HepG2 (cell line): ENCODE measurements around the gene SNX7. TPM values are rescaled to one million over a fixed set of nuclear protein-coding genes. Genes with fewer than 3 reads are reported as not detected.
A peak's percentile ranks its signal among the peaks of the same experiment; 100 is the strongest.

Source experiments
- ARID2 ChIP-seq: sonication (generic); formaldehyde crosslinking; IDR thresholded peaks from 2 replicates; pipeline ENCODE4 v1.8.1; 2022; ENCODE audit warnings: mild to moderate bottlenecking, missing genetic modification reagents, borderline replicate concordance
- CBX1 ChIP-seq: IDR thresholded peaks from one replicate; pipeline ENCODE4 v1.6.1; 2016; ENCODE audit warnings: antibody characterized with exemption, low read depth
- KLF15 ChIP-seq: sonication (generic); formaldehyde crosslinking; IDR thresholded peaks from 2 replicates; pipeline ENCODE4 v1.8.1; 2023; ENCODE audit warnings: borderline replicate concordance, mild to moderate bottlenecking, inconsistent platforms, missing genetic modification reagents, mixed read lengths
- PHF20 ChIP-seq: sonication (generic); formaldehyde crosslinking; IDR thresholded peaks from 2 replicates; pipeline ENCODE4 v1.5.0; 2020; ENCODE audit warnings: mild to moderate bottlenecking, missing genetic modification reagents
- RAD21 ChIP-seq: fragments of 450-650 bp; formaldehyde crosslinking; IDR thresholded peaks from 2 replicates; pipeline ENCODE4 v1.5.0; 2020; ENCODE audit warnings: mild to moderate bottlenecking
- TEAD3 ChIP-seq: optimal IDR thresholded peaks from 2 replicates; pipeline ENCODE3; 2016; ENCODE audit warnings: borderline replicate concordance
- ZNF101 ChIP-seq: sonication (generic); formaldehyde crosslinking; IDR thresholded peaks from 2 replicates; pipeline ENCODE4 v1.4.0; 2020; ENCODE audit warnings: mild to moderate bottlenecking, low read depth, missing genetic modification reagents, borderline replicate concordance
- ZNF501 ChIP-seq: sonication (generic); formaldehyde crosslinking; IDR thresholded peaks from 2 replicates; pipeline ENCODE4 v1.5.1; 2020; ENCODE audit warnings: mild to moderate bottlenecking, moderate library complexity, missing genetic modification reagents
- polyA plus RNA-seq, 8 experiments: library from polyadenylated mRNA; depleted of rRNA in 3 of 8; stranded (reverse) in 7 of 8; unstranded in 1 of 8; fragments of >200 nt; fragmentation: Illumina TruSeq in 4 of 8; extraction: Trizol in 4 of 8; gene quantifications; 2 replicates each; pipeline versions ENCODE4 v1.2.1 to v1.2.3, GENCODE V29; 2011 to 2016; ENCODE audit warnings: low read depth in 4 of 8, missing spikeins in 1 of 8, mixed read lengths in 1 of 8; ENCODE audit not compliant: insufficient read depth in 1 of 8
- total RNA-seq, 5 experiments: library from RNA; depleted of rRNA; stranded (reverse); fragments of >200 nt; fragmentation: Illumina TruSeq; extraction: Trizol; gene quantifications; 2 replicates each; pipeline ENCODE4 v1.2.3, GENCODE V29; 2016; ENCODE audit warnings: low read depth in 1 of 5
- TF ChIP-seq, protein P1 (sequence below): sonication (generic); formaldehyde crosslinking; IDR thresholded peaks from 2 replicates; pipeline ENCODE4 v1.5.0; 2020; ENCODE audit warnings: mild to moderate bottlenecking, missing genetic modification reagents, borderline replicate concordance
- TF ChIP-seq, protein P2 (sequence below): sonication (generic); formaldehyde crosslinking; IDR thresholded peaks from 2 replicates; pipeline ENCODE4 v1.5.0; 2020; ENCODE audit warnings: mild to moderate bottlenecking, missing genetic modification reagents
- TF ChIP-seq, protein P3 (sequence below): sonication (generic); formaldehyde crosslinking; IDR thresholded peaks from 2 replicates; pipeline ENCODE4 v1.5.0; 2020; ENCODE audit warnings: mild to moderate bottlenecking, missing genetic modification reagents, moderate library complexity
- TF ChIP-seq, protein P4 (sequence below): sonication (generic); formaldehyde crosslinking; IDR thresholded peaks from 2 replicates; pipeline ENCODE4 v1.4.0; 2020; ENCODE audit warnings: missing genetic modification reagents
- TF ChIP-seq, protein P5 (sequence below): sonication (generic); formaldehyde crosslinking; IDR thresholded peaks from 2 replicates; pipeline ENCODE4 v1.4.0; 2020; ENCODE audit warnings: mild to moderate bottlenecking, missing genetic modification reagents

SNX7 gene
- total and polyA plus RNA-seq, 2 of the 13 experiments (the other 11 are each of a cell fraction or from before 2014, with no cell fraction given): 14.3 to 33.5 TPM

DNA sequence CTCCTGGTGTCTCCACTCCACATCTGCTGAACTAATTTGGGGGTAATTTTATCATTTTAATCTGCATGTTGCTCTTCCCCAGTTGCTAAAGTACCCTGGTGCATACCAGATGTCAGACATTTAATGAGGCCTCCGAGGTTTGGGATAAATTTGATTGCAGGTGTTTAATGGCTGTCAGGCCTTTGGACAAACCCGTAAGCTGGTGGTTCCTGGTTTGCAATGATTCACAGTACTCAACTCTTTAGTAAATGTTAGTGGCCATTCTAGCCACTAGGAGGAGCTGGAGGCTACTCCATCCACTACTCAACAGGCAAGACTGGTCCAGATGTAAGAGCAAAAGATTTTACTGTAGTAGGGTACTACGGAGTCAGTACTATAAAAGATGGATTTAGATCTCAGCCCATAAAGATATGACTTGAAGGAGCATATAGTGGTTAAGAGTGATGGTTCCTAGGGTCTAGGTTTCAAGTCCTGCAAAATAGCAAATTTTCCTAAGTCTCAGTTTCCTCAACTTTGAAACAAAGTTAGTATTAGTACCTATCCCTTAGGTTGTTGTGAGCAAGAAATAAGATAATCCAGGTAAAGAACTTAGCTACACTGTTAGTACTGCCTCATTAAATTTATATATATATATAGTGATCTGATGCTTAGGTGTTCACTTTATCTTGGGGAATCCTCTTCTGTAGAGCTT lies 132.8 kb downstream of the SNX7 start (continued):
- TF ChIP-seq, protein P1, sequence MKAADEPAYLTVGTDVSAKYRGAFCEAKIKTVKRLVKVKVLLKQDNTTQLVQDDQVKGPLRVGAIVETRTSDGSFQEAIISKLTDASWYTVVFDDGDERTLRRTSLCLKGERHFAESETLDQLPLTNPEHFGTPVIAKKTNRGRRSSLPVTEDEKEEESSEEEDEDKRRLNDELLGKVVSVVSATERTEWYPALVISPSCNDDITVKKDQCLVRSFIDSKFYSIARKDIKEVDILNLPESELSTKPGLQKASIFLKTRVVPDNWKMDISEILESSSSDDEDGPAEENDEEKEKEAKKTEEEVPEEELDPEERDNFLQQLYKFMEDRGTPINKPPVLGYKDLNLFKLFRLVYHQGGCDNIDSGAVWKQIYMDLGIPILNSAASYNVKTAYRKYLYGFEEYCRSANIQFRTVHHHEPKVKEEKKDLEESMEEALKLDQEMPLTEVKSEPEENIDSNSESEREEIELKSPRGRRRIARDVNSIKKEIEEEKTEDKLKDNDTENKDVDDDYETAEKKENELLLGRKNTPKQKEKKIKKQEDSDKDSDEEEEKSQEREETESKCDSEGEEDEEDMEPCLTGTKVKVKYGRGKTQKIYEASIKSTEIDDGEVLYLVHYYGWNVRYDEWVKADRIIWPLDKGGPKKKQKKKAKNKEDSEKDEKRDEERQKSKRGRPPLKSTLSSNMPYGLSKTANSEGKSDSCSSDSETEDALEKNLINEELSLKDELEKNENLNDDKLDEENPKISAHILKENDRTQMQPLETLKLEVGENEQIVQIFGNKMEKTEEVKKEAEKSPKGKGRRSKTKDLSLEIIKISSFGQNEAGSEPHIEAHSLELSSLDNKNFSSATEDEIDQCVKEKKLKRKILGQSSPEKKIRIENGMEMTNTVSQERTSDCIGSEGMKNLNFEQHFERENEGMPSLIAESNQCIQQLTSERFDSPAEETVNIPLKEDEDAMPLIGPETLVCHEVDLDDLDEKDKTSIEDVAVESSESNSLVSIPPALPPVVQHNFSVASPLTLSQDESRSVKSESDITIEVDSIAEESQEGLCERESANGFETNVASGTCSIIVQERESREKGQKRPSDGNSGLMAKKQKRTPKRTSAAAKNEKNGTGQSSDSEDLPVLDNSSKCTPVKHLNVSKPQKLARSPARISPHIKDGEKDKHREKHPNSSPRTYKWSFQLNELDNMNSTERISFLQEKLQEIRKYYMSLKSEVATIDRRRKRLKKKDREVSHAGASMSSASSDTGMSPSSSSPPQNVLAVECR (CRISPR knock-in tag): no peak
- TF ChIP-seq, protein P2, sequence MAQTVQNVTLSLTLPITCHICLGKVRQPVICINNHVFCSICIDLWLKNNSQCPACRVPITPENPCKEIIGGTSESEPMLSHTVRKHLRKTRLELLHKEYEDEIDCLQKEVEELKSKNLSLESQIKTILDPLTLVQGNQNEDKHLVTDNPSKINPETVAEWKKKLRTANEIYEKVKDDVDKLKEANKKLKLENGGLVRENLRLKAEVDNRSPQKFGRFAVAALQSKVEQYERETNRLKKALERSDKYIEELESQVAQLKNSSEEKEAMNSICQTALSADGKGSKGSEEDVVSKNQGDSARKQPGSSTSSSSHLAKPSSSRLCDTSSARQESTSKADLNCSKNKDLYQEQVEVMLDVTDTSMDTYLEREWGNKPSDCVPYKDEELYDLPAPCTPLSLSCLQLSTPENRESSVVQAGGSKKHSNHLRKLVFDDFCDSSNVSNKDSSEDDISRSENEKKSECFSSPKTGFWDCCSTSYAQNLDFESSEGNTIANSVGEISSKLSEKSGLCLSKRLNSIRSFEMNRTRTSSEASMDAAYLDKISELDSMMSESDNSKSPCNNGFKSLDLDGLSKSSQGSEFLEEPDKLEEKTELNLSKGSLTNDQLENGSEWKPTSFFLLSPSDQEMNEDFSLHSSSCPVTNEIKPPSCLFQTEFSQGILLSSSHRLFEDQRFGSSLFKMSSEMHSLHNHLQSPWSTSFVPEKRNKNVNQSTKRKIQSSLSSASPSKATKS (CRISPR knock-in tag): no peak
- TF ChIP-seq CBX1: no peak
- TF ChIP-seq ZNF501 (CRISPR knock-in tag): no peak
- no peak for TF ChIP-seq ARID2 (CRISPR knock-in tag)
- TF ChIP-seq RAD21: 0 out of 2 replicates have a peak, but pooled peaks have one; percentile 18
- peak; percentile 26 for TF ChIP-seq TEAD3 (CRISPR knock-in tag)
- no peak for TF ChIP-seq KLF15 (CRISPR knock-in tag)
- TF ChIP-seq PHF20: no peak
- TF ChIP-seq, protein P3, sequence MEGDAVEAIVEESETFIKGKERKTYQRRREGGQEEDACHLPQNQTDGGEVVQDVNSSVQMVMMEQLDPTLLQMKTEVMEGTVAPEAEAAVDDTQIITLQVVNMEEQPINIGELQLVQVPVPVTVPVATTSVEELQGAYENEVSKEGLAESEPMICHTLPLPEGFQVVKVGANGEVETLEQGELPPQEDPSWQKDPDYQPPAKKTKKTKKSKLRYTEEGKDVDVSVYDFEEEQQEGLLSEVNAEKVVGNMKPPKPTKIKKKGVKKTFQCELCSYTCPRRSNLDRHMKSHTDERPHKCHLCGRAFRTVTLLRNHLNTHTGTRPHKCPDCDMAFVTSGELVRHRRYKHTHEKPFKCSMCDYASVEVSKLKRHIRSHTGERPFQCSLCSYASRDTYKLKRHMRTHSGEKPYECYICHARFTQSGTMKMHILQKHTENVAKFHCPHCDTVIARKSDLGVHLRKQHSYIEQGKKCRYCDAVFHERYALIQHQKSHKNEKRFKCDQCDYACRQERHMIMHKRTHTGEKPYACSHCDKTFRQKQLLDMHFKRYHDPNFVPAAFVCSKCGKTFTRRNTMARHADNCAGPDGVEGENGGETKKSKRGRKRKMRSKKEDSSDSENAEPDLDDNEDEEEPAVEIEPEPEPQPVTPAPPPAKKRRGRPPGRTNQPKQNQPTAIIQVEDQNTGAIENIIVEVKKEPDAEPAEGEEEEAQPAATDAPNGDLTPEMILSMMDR (CRISPR knock-in tag): peak; percentile 74
- TF ChIP-seq, protein P4, sequence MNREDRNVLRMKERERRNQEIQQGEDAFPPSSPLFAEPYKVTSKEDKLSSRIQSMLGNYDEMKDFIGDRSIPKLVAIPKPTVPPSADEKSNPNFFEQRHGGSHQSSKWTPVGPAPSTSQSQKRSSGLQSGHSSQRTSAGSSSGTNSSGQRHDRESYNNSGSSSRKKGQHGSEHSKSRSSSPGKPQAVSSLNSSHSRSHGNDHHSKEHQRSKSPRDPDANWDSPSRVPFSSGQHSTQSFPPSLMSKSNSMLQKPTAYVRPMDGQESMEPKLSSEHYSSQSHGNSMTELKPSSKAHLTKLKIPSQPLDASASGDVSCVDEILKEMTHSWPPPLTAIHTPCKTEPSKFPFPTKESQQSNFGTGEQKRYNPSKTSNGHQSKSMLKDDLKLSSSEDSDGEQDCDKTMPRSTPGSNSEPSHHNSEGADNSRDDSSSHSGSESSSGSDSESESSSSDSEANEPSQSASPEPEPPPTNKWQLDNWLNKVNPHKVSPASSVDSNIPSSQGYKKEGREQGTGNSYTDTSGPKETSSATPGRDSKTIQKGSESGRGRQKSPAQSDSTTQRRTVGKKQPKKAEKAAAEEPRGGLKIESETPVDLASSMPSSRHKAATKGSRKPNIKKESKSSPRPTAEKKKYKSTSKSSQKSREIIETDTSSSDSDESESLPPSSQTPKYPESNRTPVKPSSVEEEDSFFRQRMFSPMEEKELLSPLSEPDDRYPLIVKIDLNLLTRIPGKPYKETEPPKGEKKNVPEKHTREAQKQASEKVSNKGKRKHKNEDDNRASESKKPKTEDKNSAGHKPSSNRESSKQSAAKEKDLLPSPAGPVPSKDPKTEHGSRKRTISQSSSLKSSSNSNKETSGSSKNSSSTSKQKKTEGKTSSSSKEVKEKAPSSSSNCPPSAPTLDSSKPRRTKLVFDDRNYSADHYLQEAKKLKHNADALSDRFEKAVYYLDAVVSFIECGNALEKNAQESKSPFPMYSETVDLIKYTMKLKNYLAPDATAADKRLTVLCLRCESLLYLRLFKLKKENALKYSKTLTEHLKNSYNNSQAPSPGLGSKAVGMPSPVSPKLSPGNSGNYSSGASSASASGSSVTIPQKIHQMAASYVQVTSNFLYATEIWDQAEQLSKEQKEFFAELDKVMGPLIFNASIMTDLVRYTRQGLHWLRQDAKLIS (CRISPR knock-in tag): no peak
- TF ChIP-seq, protein P5, sequence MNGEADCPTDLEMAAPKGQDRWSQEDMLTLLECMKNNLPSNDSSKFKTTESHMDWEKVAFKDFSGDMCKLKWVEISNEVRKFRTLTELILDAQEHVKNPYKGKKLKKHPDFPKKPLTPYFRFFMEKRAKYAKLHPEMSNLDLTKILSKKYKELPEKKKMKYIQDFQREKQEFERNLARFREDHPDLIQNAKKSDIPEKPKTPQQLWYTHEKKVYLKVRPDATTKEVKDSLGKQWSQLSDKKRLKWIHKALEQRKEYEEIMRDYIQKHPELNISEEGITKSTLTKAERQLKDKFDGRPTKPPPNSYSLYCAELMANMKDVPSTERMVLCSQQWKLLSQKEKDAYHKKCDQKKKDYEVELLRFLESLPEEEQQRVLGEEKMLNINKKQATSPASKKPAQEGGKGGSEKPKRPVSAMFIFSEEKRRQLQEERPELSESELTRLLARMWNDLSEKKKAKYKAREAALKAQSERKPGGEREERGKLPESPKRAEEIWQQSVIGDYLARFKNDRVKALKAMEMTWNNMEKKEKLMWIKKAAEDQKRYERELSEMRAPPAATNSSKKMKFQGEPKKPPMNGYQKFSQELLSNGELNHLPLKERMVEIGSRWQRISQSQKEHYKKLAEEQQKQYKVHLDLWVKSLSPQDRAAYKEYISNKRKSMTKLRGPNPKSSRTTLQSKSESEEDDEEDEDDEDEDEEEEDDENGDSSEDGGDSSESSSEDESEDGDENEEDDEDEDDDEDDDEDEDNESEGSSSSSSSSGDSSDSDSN: no peak
- TF ChIP-seq ZNF101 (CRISPR knock-in tag): no peak
